NCI-H146 treated with DMSO at 0.1 percent for 48 hours (cell line): ENCODE data around the gene FRYL.
"Not testable (repeated sequence)": the region's sequence is repeated elsewhere in the genome, so short reads cannot be mapped to it uniquely, and the experiment has no call there.

Source experiments
- DNase-seq: peaks from one replicate; lab custom pipeline; 2025; ENCODE audit not compliant: unreplicated experiment; lab: John Stamatoyannopoulos, UW

Gene FRYL

DNA sequence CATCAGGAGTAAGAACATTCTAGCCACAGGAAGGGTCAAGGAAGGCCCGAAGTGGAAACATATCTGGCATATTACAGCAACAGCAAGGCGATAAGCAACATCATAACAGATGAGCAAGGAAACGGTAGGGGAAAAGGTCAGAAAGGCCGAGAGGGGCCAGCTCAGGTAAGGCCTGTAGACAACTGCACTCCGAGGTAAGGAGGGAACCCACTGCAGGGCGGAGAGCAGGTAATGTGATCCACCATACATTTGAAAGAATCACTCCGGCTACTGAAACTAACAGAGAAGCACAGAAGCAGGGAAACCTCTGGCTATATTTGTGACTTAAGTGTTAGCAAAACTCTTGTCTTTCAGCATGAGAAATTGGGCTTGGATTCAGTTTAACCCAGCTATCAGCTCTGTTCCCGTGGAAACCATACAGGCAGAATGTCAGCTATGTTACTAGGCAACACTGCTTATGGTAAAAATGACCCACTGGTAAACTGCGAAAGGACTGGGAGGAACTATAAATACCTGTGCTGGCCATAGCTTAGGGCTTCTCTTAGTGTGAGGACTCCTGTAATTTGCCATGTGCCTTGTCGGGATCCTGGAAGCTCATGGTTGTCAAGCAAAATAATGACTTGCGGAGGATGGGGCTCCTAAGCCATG lies 31.0 kb downstream of the FRYL start:
- no peak for DNase-seq

GRCh38 chr4:48746608-48747362 lies 33.3 kb downstream of the FRYL start:
- no peak for DNase-seq

- DNase-seq: not testable (repeated sequence)
These were observed 34.9 kb downstream of the FRYL start for GRCh38 chr4:48745223-48745622.

- no peak for DNase-seq
These were observed 37.7 kb downstream of the FRYL start for GRCh38 chr4:48742412-48742811.

- no peak for DNase-seq
These were observed 40.5 kb downstream of the FRYL start for GRCh38 chr4:48739560-48740019.

GRCh38 chr4:48738856-48739255 lies 41.2 kb downstream of the FRYL start:
- DNase-seq: no peak

- not testable (repeated sequence) for DNase-seq
These were observed 51.1 kb downstream of the FRYL start for GRCh38 chr4:48728906-48729496.

GRCh38 chr4:48727666-48728459 lies 52.2 kb downstream of the FRYL start:
- no peak for DNase-seq

- DNase-seq: no peak
These were observed 54.7 kb downstream of the FRYL start for GRCh38 chr4:48725414-48725813.

DNA sequence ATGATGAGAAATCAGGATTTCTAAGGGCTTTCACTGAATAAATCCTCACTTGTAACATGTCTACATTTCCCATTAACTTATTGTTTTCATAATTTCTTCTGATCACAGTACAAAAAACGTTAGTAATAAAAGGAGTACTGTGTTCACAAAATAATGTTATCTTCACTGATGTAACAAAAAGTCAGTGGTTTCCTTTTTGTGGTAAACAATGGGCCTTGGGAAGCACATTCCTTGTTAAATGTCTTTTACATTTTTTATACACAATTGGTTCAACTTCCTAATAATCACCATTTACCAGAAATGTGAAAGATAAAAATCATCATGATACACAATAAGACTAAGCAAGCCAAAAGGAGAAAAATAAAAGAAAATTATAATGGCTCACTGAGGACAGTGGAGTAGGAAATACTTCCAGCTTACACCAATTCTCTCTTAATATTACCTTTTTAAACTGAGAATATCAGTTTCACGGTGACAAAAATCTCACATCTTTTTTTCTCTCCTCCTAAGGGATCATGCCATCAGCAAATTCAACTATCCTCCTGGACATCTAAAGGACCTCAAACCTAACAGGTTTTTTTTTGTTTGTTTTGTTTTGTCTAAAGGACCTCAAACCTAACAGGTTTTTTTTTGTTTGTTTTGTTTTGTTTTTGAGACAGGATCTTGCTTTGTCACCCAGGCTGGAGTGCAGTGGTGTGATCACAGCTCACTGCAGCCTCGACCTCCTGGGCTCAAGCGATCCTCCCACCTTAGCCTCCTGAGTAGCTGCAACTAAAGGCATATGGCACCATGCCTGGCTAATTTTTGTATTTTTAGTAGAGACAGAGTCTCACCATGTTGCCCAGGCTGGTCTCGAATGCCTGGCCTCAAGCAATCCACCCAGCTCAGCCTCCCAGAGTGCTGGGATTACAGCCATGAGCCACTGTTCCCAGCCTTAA lies 57.3 kb downstream of the FRYL start:
- no peak for DNase-seq

- DNase-seq: no peak
These were observed 59.6 kb downstream of the FRYL start for GRCh38 chr4:48720459-48720858.

- no peak for DNase-seq
These were observed 61.1 kb downstream of the FRYL start for GRCh38 chr4:48718818-48719465.

DNA sequence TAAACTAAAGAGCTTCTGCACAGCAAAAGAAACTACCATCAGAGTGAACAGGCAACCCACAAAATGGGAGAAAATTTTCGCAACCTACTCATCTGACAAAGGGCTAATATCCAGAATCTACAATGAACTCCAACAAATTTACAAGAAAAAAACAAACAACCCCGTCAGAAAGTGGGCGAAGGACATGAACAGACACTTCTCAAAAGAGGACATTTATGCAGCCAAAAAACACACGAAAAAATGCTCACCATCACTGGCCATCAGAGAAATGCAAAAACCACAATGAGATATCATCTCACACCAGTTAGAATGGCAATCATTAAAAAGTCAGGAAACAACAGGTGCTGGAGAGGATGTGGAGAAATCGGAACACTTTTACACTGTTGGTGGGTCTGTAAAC lies 63.8 kb downstream of the FRYL start:
- DNase-seq: not testable (repeated sequence)

DNA sequence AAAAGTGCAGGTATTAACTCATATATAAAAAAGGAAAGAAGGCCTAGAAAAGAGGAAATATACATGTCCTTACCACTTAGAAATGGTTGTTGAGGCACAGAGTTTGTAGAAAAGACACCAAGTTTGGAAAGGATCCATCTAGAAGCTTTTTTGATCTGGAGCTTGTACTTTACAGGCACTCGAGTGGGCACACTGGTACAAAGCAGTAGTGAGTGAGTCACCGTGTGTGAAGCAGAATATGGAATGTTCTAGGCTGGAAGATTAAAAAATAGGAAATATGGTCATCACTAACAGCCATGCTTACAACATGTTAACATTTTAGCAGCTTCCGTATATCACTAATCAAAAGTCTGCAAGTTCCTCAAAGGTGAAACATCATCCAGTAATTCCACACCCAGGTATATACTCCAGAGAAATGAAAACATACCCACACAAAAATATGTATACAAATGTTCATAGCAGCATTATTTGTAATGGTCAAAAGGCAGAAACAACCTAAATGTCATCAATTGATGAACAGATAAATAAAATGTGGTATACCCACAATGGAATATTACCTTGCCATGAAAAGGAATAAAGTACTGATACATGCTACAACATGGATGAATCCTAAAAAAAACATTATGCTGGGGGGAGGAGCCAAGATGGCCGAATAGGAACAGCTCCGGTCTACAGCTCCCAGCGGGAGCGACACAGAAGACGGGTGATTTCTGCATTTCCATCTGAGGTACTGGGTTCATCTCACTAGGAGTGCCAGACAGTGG lies 69.5 kb downstream of the FRYL start:
- DNase-seq: no peak

- DNase-seq: no peak
These were observed 70.2 kb downstream of the FRYL start for GRCh38 chr4:48709901-48710300.

GRCh38 chr4:48708610-48709009 lies 71.5 kb downstream of the FRYL start:
- DNase-seq: no peak

GRCh38 chr4:48706736-48707135 lies 73.3 kb downstream of the FRYL start:
- no peak for DNase-seq

DNA sequence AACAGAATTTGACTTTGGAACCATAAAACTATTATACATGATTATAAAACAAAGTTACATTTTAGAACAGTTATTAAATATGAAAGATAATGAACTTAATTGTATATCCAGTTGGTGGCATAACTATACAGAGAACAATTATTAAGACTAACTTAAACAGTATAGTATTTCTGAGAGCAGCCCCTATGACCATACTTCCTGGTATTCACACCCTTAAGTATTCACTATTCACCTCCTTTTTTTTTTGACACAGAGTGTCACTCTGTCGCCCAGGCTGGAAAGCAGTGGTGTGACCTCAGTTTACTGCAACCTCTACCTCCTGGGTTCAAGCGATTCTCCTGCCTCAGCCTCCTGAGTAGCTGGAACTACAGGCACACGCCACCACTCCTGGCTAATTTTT lies 74.5 kb downstream of the FRYL start:
- DNase-seq: no peak
